Natural killer cell (primary cell): ENCODE data around the gene PRG2. TPM values are rescaled to one million over a fixed set of nuclear protein-coding genes. Genes with fewer than 3 reads are reported as not detected.

Experiments
- ATAC-seq, 3 donors: fragments of 150-1000 bp in 2 of 3; fragments of 200-7000 bp in 1 of 3; cut with Tn5 transposase; 1 replicate in 1 of 3; 2 replicates in 2 of 3; pipeline ENCODE4 v1.10.0; 2021; ENCODE audit warnings: mild to moderate bottlenecking in 2 of 3, moderate library complexity in 2 of 3
- DNase-seq, 2 donors: peaks; one replicate each; pipeline versions ENCODE4 v3.0.0 to v3.0.0-alpha.2; 2013 to 2021; ENCODE audit warnings: mixed read lengths in 1 of 2
- H3K27ac ChIP-seq: one replicate; pipeline ENCODE4 v1.5.1; 2013; ENCODE audit warnings: mild to moderate bottlenecking, low read length
- H3K27me3 ChIP-seq: one replicate; pipeline ENCODE4 v1.6.1; 2013; ENCODE audit warnings: low read length; ENCODE audit not compliant: control insufficient read depth, insufficient read depth
- H3K36me3 ChIP-seq: one replicate; pipeline ENCODE4 v1.6.1; 2013; ENCODE audit warnings: low read length; ENCODE audit not compliant: control insufficient read depth, insufficient read depth
- H3K4me1 ChIP-seq: one replicate; pipeline ENCODE4 v1.6.1; 2013; ENCODE audit warnings: low read length; ENCODE audit not compliant: control insufficient read depth, insufficient read depth
- H3K4me3 ChIP-seq: one replicate; pipeline ENCODE4 v1.5.1; 2013; ENCODE audit warnings: low read length
- H3K9me3 ChIP-seq: one replicate; pipeline ENCODE4 v1.6.1; 2013; ENCODE audit warnings: low read length; ENCODE audit not compliant: control insufficient read depth, insufficient read depth
- H3K27ac Mint-ChIP-seq, 2 donors: one replicate each; pipeline ENCODE4 v1.8.0; 2022; ENCODE audit warnings: mild to moderate bottlenecking in 2 of 2, mixed read lengths in 2 of 2, moderate library complexity in 1 of 2
- H3K27me3 Mint-ChIP-seq, 2 donors: one replicate each; pipeline ENCODE4 v1.8.0; 2022; ENCODE audit warnings: low read depth in 2 of 2, mixed read lengths in 2 of 2
- H3K36me3 Mint-ChIP-seq: one replicate; pipeline ENCODE4 v1.8.0; 2022; ENCODE audit warnings: mixed read lengths
- H3K4me1 Mint-ChIP-seq, 2 donors: one replicate each; pipeline ENCODE4 v1.8.0; 2022; ENCODE audit warnings: mixed read lengths in 2 of 2
- H3K4me3 Mint-ChIP-seq: one replicate; pipeline ENCODE4 v1.8.0; 2022; ENCODE audit warnings: mild to moderate bottlenecking, moderate library complexity, mixed read lengths
- H3K9me3 Mint-ChIP-seq, 2 donors: one replicate each; pipeline ENCODE4 v1.8.0; 2022; ENCODE audit warnings: mixed read lengths in 2 of 2
- CTCF ChIP-seq: fragments of 200-600 bp; IDR thresholded peaks from one replicate; pipeline ENCODE4 v1.8.0; 2022; ENCODE audit warnings: antibody characterized with exemption
- WGBS: methylation state at CpG from one replicate; pipeline ENCODE4 v1.1.7; 2013; ENCODE audit warnings: missing lambda C conversion rate; ENCODE audit not compliant: insufficient coverage; 5-methylcytosine and 5-hydroxymethylcytosine counted together
- intact Hi-C: fragments of 100-400 bp; cut with micrococcal nuclease; formaldehyde crosslinking; loops from one replicate; pipeline ENCODE4 v1.14.2; 2022
- total RNA-seq, 4 donors: library from RNA; stranded (reverse); fragments of 120-200 nt in 1 of 4; gene quantifications; one replicate each; pipeline versions ENCODE4 v1.2.3 to v1.2.4, GENCODE V29; 2013 to 2022

The PRG2 gene
- total RNA-seq, 3 donors from 2014 or later (not counting 1 experiment from before 2014, with no cell fraction given) = 1.2 to 2.4 TPM; not detected in 1

GRCh38 chr11:57392066-57392762 lies 1.8 kb upstream of the PRG2 start:
- Mint-ChIP-seq H3K9me3 (no peaks in the 10 kb centered on the region), H3K27ac (no peak overlapping the region), H3K27me3 (peaks cover 12 to 30% of the 10 kb centered on the region in 2 donors), H3K36me3 (no peaks in the 10 kb centered on the region), H3K4me1 (no peaks in the 10 kb centered on the region), H3K4me3 (no peak overlapping the region)
- Histone ChIP-seq H3K9me3 (no peaks in the 10 kb centered on the region), H3K4me1 (no peaks in the 10 kb centered on the region), H3K36me3 (no peaks in the 10 kb centered on the region), H3K27ac (no peak overlapping the region), H3K4me3 (no peak overlapping the region), H3K27me3 (no peaks in the 10 kb centered on the region)
- DNase-seq (no peak), ATAC-seq (no peak)
- no peak for TF ChIP-seq CTCF
- intact Hi-C loops = no loop called here
- WGBS = 84% methylated on average over 3 of the region's 8 CpGs

GRCh38 chr11:57391539-57391938 lies 1.1 kb upstream of the PRG2 start:
- intact Hi-C loops = no loop called here
- H3K27ac ChIP-seq = no peak overlapping the region
- H3K27ac Mint-ChIP-seq = no peak overlapping the region
- no peak for DNase-seq
- no peak overlapping the region for H3K4me3 ChIP-seq
- H3K9me3 ChIP-seq = no peaks in the 10 kb centered on the region
- no peak for TF ChIP-seq CTCF
- no peaks in the 10 kb centered on the region for H3K36me3 ChIP-seq
- no peaks in the 10 kb centered on the region for H3K9me3 Mint-ChIP-seq
- no peaks in the 10 kb centered on the region for H3K27me3 ChIP-seq
- H3K4me1 ChIP-seq = no peaks in the 10 kb centered on the region
- H3K4me1 Mint-ChIP-seq = no peaks in the 10 kb centered on the region
- no peaks in the 10 kb centered on the region for H3K36me3 Mint-ChIP-seq
- H3K27me3 Mint-ChIP-seq = peaks cover 12 to 30% of the 10 kb centered on the region in 2 donors
- no peak overlapping the region for H3K4me3 Mint-ChIP-seq
- WGBS = 53% methylated on average over 2 of the region's 2 CpGs
- ATAC-seq = no peak

- Histone ChIP-seq H3K4me3 (no peak overlapping the region), H3K4me1 (no peaks in the 10 kb centered on the region), H3K36me3 (no peaks in the 10 kb centered on the region), H3K9me3 (no peaks in the 10 kb centered on the region), H3K27me3 (no peaks in the 10 kb centered on the region), H3K27ac (no peak overlapping the region)
- no peaks in the 10 kb centered on the region for H3K4me1 Mint-ChIP-seq
- 97% methylated on average over 2 of the region's 3 CpGs for WGBS
- intact Hi-C loops = no loop called here
- H3K27ac Mint-ChIP-seq = no peak overlapping the region
- H3K36me3 Mint-ChIP-seq = no peaks in the 10 kb centered on the region
- H3K9me3 Mint-ChIP-seq = no peaks in the 10 kb centered on the region
- ATAC-seq (no peak), DNase-seq (no peak)
- TF ChIP-seq CTCF = no peak
- peaks cover 12 to 32% of the 10 kb centered on the region in 2 donors for H3K27me3 Mint-ChIP-seq
- H3K4me3 Mint-ChIP-seq = no peak overlapping the region
Measured at GRCh38 chr11:57391111-57391510, 661 bp upstream of the PRG2 start.
